Amniotic epithelial cell (primary cell): ENCODE data around the gene MTOR.

Source experiments
- DNase-seq: peaks from one replicate; pipeline ENCODE4 v3.0.0-alpha.2; 2010; ENCODE audit warnings: low read depth

The MTOR gene

GRCh38 chr1:11280719-11281376, 18.5 kb upstream of the MTOR start:
- DNase-seq, result no peak

GRCh38 chr1:11279630-11280029, 17.3 kb upstream of the MTOR start:
- no peak for DNase-seq

GRCh38 chr1:11279152-11279551, 16.8 kb upstream of the MTOR start:
- no peak for DNase-seq

- no peak for DNase-seq
Observed at GRCh38 chr1:11273595-11274234, 11.4 kb upstream of the MTOR start.

- DNase-seq, result peak; percentile 78
Observed at GRCh38 chr1:11272832-11273594, 10.7 kb upstream of the MTOR start, which contains the start of gene UBIAD1. TSS of gene UBIAD1 (plus strand) at chr1:11273198. CDS start at chr1:11273532, 334 bp downstream.

GRCh38 chr1:11272544-11272831, 10.1 kb upstream of the MTOR start:
- no peak for DNase-seq

DNA sequence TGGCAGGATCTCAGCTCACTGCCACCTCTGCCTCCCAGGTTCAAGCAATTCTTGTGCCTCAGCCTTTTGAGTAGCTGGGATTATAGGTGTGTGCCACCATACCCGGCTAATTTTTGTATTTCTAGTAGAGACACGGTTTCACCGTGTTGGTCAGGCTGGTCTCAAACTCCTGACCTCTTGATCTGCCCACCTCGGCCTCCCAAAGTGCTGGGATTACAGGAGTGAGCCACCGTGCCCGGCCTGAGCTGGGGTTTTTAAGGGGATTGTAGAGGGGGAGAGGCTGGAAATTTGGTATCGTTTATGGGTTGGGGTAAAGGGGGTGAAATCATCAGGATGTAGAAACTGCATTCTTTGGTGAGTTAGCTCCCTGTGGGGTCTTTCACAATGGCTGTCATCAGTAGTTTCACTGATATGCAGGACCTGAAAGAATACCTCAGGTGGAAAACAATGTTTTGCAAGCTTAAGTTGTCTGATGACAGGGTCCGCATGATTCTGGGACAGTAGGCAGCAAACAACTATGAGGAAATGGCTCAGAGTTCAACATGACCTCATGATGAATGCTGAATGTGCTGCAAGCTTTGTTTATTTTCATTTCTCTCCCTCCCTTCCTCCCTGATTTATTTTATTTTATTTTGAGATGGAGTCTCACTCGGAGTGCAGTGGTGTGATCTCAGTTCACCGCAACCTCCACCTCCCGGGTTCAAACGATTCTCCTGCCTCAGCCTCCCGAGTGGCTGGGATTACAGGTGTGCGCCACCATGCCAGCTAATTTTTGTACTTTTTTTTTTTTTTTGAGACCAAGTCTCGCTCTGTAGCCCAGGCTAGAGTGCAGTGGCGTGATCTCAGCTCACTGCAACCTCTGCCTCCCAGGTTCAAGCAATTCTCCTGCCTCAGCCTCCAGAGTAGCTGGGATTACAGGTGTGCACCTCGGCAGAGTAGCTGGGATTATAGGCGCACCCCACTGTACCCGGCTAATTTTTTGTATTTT, 5.3 kb upstream of the MTOR start:
- DNase-seq, result peak; percentile 74

- no peak for DNase-seq
Observed at GRCh38 chr1:11266268-11267074, 4.1 kb upstream of the MTOR start.

DNA sequence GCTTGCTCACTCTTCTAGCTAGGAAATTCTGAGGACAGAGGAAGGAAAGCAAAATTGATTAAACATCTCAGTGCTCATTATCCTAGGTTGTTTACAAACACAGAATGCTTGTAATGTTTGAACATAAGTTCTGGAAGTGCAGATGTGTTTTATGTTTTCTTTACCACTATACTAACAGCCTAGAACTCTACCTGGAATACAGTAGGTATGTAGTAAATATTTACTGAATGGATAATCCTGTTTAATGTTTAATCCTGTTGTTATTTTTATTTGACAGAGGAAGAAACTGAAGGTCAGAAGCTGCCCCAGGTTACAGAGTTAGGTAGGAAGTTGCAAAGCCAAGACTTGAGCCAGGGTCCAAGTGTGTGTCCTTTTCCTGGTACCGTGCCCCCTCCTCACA, 6.1 kb downstream of the MTOR start:
- DNase-seq, result no peak

DNA sequence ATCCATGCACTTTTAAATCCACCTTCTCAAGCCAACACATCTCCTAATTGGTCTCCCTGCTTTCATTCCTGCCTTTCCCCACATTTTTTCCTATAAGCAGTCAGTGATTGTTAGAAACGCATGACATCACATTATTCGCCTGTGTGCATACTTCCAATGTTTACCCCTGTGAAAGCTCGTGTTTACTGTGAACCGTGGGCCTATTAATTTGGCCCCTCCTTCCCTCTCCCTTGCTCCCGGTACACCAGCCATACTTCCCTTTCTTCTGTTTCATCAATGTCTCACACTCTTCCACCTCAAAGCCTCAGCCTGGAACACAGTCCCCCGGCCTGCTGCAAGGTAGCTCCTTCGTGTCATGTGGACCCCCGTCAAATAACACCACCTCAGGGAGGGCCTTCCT, 9.1 kb downstream of the MTOR start:
- DNase-seq, result no peak

DNA sequence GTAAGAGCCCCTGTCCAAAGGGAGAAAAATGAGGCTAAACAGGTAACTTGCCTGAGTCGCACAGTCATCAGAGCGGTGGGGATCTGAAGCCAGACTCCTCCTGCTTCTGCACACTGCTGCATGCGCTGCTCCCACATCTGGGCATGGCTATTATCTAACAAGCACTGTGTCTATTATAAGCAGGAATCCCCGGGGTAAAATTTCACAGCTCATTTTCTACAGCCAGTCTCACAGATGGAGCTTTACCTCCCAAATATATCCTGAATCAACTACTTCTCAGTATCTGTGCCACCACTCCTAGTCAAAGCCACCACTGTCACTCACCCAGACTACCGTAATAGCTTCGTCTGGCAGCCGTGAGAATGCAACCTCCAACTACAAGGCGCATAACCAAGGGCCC, 9.8 kb downstream of the MTOR start:
- DNase-seq, result no peak

- DNase-seq, result no peak
Observed at GRCh38 chr1:11248169-11248568, 14.2 kb downstream of the MTOR start.

DNA sequence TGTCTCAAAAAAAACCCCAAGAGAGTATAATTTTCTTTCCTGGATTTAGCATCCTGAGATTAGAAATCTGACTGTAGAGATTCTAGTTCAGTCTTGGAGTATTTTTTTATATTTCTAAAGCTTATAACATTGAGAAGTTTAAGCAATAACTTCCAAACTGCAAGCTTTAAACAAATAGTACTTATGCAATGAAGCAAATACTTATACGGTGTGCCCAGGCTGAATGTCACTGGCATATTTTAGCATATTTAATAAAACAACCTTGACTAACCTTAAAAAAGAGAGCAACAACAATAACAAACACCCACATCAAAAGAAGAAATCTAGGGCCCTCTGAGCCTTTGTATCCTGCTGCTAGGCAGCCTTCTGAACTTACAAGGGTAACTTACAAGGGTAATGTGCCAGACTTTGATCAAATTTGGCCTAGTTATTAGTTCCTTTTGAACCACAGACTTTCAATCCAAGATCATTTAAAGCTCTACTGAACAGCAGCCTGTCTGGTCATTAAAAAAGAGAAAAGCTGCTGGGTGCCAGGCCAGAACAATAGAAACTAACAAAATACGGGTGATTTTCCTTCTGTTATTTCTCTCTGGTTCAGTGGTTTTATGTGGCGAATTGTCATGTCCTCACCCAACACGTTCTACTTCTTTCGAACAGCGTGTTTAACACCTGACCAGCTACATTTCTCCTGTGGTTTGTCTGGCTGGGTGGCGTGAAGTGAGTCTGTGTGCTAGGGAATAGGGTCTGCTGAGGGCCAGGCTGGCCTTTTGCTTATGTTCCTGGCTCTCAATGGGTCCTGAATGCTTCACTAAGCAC, 16.2 kb downstream of the MTOR start:
- DNase-seq, result no peak

- no peak for DNase-seq
Observed at GRCh38 chr1:11245248-11245647, 17.1 kb downstream of the MTOR start.

GRCh38 chr1:11238311-11238710, 24.0 kb downstream of the MTOR start:
- no peak for DNase-seq

- no peak for DNase-seq
Observed at GRCh38 chr1:11237356-11237755, 25.0 kb downstream of the MTOR start.

DNA sequence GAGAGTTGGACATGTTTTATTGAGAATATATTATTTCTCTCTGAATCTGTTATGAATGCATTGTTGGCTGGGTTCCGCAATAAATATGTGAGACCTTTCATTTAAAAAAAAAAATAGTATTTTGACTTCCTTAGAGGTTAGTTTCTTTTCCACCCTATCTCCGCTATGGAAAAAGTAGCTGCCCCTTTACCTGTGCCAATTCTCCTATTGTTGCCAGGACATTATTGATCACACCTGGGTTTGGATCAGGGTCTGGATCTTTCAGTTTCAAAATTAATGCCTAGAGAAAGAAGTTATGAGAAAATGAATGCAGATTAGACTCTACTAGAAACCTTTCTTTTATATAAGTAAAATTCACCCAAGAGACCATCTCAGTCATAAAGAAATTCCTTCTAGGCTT, 29.1 kb downstream of the MTOR start:
- no peak for DNase-seq

DNA sequence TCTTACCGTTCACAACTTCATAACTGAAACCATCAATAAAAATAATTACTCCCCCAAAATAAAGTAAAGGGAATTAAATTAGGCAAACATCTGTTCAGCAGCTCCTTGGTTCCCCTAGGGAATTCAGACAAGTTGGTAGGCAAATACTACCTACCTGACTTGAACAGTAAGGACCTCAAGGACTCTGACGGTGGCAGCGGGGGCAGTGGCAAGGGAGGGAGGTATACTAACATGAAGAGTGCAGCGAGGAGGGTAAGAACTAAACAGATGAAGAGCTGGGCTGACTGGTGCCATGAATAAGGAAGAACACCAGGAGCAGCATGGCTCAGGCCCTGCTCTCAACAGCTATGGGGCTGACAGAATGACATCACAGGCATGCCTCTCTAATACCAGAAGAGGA, 33.1 kb downstream of the MTOR start:
- no peak for DNase-seq

DNA sequence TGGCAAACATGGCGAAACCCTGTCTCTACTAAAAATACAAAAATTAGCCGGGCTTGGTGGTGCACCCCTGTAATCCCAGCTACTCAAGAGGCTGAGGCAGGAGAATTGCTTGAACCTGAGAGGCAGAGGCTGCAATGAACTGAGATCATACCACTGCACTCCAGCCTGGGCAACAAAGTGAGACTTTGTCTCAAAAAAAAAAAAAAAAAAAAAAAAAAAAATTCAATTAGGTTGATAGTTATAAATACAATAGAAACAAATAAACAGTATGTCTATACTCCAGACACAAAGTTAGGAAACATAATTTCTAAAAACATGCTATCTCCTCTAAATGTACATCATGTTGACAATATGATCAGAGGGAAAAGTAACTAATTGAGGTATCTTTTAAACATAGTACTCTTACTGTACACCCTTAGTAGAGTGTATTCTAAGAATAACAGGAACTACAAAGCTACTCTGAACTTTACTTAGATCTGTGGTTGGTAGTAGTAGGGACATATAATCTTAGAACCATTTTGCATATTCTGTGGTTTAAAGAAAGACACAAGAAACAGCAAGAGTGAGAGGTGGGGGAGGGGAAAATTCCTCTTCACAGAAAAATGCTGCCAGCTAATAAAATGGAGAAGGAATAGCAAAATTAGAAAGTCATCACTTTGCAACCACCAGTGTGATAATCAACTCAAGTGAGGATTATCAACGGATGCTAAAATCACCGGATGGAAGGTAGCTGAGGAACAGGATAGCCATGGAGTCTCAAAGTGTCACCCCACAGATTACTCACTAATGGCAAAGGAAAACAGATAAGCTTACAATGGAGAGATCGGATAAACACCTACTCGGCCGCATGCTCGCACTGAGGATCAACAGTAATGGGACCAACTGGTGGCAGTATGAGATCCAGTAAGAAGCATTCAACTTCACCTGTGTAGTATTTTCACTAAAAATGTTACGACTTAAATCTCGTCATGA, 35.0 kb downstream of the MTOR start:
- peak; percentile 52 for DNase-seq
